Measurements from ENCODE around the gene ZNF70.

- no peak for TF ChIP-seq CTCF (IDR thresholded peaks at IDR 0.05)
- TF ChIP-seq EZH2 (IDR thresholded peaks at IDR 0.05; ENCODE audit: borderline replicate concordance, insufficient read depth, low read depth, low read length, poor library complexity, severe bottlenecking), result no peak
Observed at GRCh38 chr22:23790819-23791737, 40.2 kb upstream of the ZNF70 start.

All from B cell (primary cell).